WTC11 (cell line): ENCODE measurements around the gene FUT7.

Experiments
- CREB1 ChIP-seq: sonication (generic); formaldehyde crosslinking; IDR thresholded peaks from 2 replicates; pipeline ENCODE4 v1.8.0; 2023; ENCODE audit warnings: mild to moderate bottlenecking, missing genetic modification reagents
- KAT7 ChIP-seq: sonication (generic); formaldehyde crosslinking; IDR thresholded peaks from 2 replicates; pipeline ENCODE4 v1.8.1; 2023; ENCODE audit warnings: missing genetic modification reagents, mild to moderate bottlenecking, borderline replicate concordance
- ZNF416 ChIP-seq: fragments of 250-450 bp; sonication (Bioruptor Pico); IDR thresholded peaks from 2 replicates; pipeline ENCODE4 v1.9.0; 2021; ENCODE audit warnings: mild to moderate bottlenecking, inconsistent platforms
- TF ChIP-seq, protein P1 (sequence below): sonication (generic); formaldehyde crosslinking; IDR thresholded peaks from 2 replicates; pipeline ENCODE4 v1.8.1; 2023; ENCODE audit warnings: mild to moderate bottlenecking, missing genetic modification reagents, moderate library complexity
- TF ChIP-seq, protein P2 (sequence below): sonication (generic); formaldehyde crosslinking; IDR thresholded peaks from 2 replicates; pipeline ENCODE4 v1.8.1; 2023; ENCODE audit warnings: mild to moderate bottlenecking, missing genetic modification reagents, moderate library complexity
- TF ChIP-seq, protein P3 (sequence below): fragments of 200-600 bp; IDR thresholded peaks from 2 replicates; pipeline ENCODE4 v1.8.0; 2022; ENCODE audit warnings: antibody characterized with exemption

DNA sequence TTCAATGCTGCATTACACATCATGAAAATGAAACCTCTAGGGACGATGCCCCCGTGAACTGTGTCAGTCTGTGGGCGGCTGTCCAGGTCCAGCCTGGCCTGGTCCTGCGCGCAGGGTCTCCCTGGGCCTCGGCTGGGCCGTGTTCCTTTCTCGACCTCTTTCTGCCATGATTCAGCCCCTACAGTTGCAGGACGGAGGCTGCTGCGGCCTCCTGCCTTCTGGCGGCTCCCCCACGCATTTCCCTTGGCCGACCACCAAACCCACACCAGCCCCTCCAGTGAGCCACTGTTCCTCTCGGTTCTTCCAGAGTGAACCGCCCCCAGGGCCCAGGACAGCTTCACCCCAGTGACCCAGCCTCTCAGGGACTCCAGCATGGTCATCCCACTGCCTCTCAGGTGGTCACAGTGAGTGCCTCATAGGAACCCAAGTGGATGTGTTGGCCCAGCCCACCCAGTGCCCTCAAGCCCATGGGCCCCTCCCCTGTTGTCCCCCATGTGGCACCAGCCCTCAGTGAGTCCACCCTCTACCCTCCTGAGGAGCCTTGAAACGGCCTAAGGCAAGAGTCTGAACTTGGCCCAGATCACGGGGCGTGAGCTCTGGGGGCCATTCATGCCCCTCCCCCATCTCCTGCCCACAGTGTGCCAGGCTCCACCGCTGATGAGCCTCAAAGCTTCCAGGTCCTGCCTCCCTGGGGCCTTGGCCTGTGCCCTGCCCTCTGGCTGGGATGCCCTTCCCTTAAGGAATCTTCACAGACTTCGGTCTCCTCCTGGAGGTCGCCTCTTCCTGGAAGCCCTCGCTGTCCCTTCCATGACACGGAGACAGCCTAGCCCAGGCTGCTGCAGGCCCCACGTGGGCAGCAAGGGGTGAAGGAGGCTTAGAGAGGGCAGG, 25.5 kb downstream of the FUT7 start:
- TF ChIP-seq, protein P1, sequence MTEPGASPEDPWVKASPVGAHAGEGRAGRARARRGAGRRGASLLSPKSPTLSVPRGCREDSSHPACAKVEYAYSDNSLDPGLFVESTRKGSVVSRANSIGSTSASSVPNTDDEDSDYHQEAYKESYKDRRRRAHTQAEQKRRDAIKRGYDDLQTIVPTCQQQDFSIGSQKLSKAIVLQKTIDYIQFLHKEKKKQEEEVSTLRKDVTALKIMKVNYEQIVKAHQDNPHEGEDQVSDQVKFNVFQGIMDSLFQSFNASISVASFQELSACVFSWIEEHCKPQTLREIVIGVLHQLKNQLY (CRISPR knock-in tag): no peak
- TF ChIP-seq, protein P2, sequence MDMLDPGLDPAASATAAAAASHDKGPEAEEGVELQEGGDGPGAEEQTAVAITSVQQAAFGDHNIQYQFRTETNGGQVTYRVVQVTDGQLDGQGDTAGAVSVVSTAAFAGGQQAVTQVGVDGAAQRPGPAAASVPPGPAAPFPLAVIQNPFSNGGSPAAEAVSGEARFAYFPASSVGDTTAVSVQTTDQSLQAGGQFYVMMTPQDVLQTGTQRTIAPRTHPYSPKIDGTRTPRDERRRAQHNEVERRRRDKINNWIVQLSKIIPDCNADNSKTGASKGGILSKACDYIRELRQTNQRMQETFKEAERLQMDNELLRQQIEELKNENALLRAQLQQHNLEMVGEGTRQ (CRISPR knock-in tag): no peak
- TF ChIP-seq, protein P3, sequence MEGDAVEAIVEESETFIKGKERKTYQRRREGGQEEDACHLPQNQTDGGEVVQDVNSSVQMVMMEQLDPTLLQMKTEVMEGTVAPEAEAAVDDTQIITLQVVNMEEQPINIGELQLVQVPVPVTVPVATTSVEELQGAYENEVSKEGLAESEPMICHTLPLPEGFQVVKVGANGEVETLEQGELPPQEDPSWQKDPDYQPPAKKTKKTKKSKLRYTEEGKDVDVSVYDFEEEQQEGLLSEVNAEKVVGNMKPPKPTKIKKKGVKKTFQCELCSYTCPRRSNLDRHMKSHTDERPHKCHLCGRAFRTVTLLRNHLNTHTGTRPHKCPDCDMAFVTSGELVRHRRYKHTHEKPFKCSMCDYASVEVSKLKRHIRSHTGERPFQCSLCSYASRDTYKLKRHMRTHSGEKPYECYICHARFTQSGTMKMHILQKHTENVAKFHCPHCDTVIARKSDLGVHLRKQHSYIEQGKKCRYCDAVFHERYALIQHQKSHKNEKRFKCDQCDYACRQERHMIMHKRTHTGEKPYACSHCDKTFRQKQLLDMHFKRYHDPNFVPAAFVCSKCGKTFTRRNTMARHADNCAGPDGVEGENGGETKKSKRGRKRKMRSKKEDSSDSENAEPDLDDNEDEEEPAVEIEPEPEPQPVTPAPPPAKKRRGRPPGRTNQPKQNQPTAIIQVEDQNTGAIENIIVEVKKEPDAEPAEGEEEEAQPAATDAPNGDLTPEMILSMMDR: no peak
- TF ChIP-seq CREB1 (CRISPR knock-in tag) (no peak), KAT7 (CRISPR knock-in tag) (no peak), ZNF416 (CRISPR knock-in tag) (no peak)
